T-helper 1 cell treated with Interleukin-12 subunit alpha and Interleukin-12 subunit beta and Interleukin-4 antibody, amounts not matched to agents 30 ng/mL and 1 ng/mL, for 36 hours (primary cell): Measurements from ENCODE around the gene SERTAD3. TPM values are rescaled to one million over a fixed set of nuclear protein-coding genes. Genes with fewer than 3 reads are reported as not detected.
"Not testable (repeated sequence)": the region's sequence is repeated elsewhere in the genome, so short reads cannot be mapped to it uniquely, and the experiment has no call there.

Experiments used
- intact Hi-C: fragments of 100-400 bp; cut with micrococcal nuclease; formaldehyde crosslinking; loops from one replicate; pipeline ENCODE4 v1.15.1; 2024
- total RNA-seq: library from RNA; stranded (reverse); gene quantifications from 2 replicates; pipeline ENCODE4 v1.2.3, GENCODE V29; 2022

SERTAD3 gene
- total RNA-seq, 1 donor from 2014 or later = 11.3 TPM

DNA sequence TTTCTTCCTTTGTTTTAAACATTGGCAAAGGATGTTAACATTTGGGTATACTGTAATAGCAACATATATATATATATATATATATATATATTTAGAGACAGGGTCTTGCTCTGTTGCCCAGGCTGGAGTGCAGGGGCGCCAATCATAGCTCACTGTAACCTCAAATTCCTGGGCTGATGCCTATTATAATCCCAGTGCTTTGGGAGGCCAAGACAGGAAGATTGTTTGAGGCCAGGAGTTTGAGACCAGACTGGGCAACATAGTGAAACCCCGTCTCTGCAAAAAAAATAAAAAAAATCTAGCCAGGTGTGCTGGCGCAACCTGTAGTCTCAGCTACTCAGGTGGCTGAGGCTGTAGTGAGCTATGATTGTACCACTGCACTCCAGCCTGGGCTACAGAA, 16.1 kb upstream of the SERTAD3 start:
- intact Hi-C loops = no loop called here

DNA sequence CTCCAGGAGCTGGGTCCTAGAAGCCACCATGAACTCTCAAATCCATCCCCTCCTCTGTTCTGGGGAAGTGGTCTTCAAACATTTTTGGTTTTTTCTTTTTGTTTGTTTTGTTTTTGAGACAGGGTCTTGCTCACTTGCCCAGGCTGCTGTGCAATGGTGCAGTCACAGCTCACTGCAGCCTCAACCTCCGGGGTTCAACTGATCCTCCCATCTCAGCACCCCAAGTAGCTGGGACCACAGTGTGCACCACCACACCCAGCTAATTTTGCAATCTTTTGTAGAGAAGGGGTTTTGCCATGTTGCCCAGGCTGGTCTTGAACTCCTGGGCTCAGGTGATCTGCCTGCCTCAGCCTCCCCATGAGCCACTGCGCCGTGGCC, 14.5 kb upstream of the SERTAD3 start:
- intact Hi-C loops = no loop called here

DNA sequence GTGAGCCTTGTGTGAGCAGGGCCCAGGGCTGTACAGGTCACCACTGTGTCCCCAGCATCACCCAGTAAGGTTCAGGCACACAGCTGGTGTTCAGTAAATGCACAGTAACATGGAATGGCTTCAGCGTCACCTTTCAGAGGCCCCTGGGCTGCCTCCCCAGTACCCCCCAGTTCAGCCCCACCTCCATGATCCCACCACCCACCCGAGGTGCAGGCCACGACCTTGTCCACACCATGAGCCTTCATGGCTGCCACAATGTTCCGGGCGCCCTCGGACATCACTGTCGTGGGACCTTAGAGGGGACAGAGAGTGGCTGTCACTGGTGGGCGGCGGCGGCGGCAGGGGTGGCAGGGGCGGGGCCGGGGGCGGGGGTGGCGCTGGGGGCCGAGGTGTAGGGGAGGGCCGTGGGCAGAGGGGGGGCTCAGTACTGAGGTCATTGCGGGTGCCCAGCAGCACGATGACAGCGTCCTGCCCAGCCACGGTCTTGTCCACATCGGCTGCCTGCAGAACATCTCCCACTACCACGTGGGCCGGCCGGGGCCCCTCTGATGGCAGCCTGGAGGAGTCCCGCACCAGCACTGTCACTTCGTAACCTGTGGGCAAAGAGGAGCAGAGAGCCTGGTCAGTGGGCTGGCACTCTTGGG, 13.9 kb upstream of the SERTAD3 start:
- intact Hi-C loops = no loop called here

DNA sequence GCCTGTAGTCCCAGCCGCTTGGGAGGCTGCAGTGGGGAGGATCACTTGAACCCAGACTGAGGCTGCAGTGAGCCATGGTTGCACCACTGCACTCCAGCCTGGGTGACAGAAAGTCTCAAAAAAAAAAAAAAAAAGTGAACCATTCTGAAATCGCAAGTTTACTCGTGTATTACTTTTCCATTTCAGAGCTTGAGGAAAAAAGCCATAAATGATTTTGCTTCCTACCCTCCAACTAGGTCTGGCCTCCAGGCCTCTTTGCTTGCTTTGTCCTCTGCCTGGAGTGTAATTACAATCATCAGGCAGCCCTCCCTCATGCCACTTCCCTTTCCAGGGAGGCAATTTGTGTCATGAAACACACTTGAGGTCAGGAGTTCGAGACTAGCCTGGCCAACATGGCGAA, 12.9 kb upstream of the SERTAD3 start:
- intact Hi-C loops = no loop called here

DNA sequence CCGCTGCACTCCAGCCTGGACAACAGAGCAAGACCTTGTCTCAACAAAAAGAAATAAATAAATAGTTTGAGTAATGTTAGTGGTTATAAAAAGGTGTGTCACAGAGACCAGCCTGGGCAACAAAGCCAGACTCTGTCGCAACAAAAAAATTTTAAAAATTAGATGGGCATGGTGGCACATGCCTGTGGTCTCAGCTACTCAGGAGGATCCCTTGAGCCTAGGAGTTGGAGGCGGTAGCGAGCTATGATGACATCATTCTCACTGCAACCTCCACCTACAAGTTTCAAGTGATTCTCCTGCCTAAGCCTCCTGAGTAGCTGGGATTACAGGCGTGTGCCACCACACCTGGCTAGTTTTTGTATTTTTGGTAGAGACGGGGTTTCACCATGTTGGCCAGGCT, 9.8 kb upstream of the SERTAD3 start:
- intact Hi-C loops = not testable (repeated sequence)

DNA sequence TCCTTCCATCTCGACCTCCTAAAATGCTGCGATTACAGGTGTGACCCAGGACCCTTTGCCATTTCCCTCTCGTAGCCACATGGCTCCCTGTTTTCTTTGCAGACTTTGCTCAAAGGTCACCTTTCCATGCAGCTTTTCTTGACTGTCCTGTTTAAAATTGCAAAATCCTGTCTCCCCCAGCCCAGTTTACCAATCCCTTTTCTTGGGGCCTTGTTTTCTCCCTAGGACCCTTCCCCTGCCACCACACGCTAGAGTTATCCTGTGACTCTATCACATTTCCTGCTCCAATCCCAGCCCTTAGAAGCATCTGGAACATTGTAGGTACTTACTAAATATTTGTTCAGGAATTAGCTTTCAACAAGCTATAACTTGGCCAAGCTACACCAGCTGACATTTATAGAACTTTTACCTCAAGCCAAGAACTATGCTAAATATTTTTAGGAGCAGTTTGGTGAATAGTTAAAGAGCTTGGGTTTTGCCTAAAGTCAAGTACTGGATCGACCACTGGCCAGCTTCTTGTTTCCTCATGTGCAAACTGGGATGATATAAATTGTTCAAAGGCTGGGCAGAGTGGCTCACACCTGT, 9.1 kb upstream of the SERTAD3 start:
- intact Hi-C loops = no loop called here

DNA sequence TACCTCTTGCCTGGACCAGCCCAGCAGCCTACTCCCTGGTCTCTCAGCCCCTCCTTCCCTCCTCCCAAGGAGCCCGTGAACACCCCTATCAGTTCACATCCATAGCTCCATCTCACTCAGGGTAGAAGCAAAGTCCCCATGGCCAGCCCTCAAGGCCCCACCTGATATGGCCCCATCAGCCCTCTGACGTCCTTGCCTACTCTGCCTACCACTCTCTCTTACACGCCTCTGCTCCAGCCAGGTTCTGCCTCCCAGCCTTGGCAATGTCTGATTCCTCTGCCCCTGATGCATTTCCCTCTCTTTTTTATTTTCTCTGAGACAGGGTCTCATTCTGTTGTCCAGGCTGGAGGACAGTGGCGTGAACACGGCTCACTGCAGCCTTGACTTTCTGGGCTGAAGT, 7.9 kb upstream of the SERTAD3 start:
- intact Hi-C loops = no loop called here

DNA sequence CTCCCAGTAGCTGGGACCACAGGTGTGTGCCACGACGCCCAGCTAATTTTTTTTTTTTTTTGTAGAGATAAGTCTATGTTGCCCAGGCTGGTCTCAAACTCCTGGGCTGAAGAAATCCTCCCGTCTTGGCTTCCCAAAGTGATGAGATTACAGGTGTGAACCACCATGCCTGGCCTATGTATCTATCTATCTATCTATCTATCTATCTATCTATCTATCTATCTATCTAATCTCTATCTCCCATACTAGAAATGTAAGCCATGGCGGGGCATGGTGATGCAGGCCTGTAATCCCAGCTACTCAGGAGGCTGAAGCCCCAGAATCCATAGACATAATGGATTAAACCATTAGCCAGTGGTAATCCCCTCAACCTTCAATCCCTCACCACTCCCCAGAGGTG, 6.5 kb upstream of the SERTAD3 start:
- intact Hi-C loops = no loop called here

DNA sequence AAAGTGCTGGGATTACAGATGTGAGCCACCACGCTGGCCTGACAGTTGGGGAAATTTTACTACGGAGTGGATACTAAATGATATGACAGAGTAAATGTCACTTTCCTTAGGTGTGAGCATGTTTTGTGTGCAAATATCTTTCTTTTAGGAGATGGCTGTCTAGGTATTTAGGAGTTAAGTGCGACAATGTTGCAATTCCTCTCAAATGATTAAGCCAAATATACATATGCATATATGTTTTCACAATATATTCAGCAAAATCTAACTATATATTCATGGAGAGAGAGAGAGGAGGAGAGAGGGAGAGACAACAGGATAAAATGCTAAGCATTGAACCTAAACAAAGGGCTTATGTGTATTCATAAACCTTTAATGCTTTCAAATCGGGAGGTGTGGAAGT, 5.4 kb upstream of the SERTAD3 start:
- intact Hi-C loops = loop anchor here (10.0 kb wide), 2 partner anchors 265 to 1085 kb away; partner anchors contain the start of genes COQ8B and ITPKC

DNA sequence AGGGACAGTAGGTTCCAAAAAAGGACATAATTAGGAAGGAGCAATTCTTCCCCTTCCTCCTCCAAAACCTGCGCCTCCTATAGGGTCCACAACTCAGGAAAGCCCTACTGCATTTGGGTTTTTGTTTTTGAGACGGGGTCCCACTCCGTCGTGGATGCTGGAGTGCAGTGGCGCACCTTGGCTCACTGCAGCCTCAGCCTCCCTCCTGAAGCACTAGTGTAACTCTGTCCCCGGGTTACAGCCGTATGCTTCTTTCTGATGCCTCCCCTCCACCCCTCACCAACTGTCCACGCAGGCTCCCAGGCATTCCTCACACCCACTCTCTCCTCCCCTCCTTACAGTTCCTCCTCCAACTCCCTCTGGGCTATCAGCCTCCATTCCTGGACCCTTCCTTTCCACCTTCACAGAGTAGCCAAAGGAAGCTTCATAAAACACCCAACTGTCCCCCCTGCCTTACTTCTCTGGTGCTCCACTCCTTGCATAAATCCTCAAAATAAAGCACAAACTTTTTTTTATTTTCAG, 2.2 kb upstream of the SERTAD3 start:
- intact Hi-C loops = loop anchor here (10.0 kb wide), 2 partner anchors 268 to 1088 kb away; partner anchors contain the start of genes COQ8B and ITPKC

DNA sequence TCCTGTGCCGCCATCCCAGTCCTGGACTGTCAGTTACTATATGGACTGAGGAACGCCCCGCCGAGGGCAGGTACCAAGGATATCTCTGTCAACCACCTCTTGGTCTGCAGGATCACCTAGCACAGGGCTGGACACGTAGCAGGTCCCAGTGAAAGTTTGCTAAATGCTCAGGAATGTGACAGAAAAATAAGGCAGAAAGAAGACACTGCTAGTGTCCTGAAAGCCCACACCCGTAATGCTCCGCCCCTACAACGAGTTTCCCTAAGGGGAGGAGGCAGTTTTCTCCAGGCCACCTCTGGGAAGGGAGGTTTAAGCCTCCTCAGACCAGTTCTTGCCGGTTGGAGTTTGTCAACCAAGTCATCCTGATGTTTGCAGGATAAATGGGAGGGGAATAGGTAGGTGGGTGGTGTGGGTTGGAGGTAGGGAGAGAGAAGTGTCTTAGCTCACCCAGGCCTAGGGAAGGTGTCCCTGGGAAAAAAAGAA, 1.7 kb upstream of the SERTAD3 start:
- intact Hi-C loops = loop anchor here (10.0 kb wide), 2 partner anchors 269 to 1089 kb away; partner anchors contain the start of genes COQ8B and ITPKC

DNA sequence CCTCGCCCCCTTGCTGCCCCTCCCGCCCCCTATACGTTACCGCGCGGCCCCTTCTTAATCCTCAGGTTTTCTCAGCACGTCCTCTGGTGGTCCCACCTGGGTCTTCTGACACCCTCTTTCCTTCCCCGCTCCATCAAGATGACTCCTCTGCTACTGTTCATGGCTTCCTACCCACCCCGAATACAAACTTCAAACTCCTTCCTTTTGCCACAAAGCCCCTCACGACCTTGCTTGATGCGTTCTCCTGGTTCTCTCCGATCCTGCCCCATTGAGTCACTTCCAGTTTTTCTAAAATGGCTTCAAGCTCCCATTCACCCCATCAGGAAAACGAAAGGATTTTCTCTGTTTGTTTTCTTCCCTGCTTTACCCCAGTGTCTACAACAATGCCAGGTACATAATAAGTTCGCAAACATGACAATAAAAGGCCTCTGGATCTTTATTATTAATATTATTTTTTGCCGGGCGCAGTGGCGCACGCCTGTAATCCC, 734 bp upstream of the SERTAD3 start:
- intact Hi-C loops = loop anchor here (1.0 to 10.0 kb wide), 14 partner anchors 97 to 1090 kb away; partner anchors contain the start of genes AKT2, C19orf47, COQ8B and DYRK1B

DNA sequence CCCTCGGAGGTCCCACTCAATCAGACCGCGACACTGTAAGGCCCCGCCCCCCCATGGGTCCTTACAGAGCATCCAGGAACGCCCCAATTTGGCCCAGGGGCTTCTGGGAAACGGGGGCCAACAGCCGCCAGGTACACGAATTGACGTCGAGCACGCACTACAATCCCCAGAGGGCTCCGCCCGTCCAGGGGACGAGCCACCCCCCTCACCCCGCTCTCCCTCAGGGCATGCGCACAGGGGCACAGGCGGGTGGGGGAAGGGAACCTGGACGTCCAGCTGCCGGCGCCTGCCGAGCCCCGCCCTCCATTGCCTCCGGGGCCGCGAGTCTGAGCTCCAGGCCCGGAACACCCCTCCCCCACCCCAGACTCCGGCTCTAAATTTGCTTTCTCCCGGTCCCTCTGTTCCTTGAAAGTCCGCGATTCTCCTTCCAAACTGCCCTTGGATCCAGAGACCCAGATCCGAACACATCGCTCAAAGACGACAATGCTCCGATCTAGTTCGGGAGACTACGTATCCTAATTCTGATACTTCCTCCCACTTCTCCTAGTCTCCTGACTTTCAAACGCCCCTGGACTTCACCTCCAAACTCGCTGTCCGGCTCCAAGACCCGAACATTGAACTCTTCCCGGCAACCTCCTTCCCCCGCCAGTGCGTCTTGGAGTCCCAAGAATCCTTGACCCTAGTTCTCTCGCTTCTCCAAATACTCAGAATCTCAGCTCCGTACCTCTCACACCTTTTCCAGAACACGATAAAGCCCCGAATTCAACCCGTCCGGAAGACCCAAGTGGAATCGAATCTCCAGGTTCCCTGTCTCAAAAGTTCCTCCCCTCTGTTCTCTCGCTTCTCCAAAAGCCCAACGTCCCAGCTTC, 770 bp downstream of the SERTAD3 start:
- intact Hi-C loops = loop anchor here (1.0 to 10.0 kb wide), 15 partner anchors 10 to 1091 kb away; partner anchors contain the start of genes BCKDHA, BLVRB, COQ8B and DYRK1B

DNA sequence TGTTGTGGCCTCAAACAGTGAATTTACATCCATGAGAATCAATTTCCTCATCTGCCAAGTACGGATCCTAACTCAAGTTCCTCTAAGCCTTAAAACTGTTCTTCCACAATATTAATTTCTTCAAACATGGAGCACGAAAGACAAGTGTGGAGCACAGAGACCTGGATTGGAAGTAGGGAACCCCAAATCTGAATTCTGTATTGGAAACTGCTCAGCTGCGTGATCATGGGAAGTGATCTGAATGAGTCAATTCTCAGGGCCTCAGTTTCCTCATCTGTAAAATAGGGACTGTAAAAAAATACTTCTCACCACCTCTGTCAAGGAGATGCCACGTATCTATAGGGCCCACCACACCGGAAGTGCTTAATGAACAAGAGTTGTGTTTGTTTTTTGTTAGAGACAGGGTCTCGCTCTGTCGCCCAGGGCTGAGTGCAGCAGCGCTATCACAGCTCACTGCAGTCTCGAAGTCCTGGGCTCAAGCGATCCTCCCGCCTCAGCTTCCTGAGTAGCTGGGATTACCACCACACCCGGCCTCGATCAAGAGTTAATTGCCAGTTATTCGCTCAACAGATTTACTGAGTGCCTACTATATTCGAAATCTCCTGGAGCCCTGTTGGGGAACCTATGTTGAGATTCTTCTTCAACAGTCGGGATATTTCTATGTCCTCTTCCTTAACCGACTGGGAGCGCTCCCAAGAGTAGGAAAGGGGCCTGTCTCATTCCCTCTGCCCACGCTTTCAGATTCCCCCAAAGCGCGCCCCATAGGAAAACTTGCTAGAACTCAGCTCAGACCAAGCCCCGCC, 1.6 kb downstream of the SERTAD3 start:
- intact Hi-C loops = loop anchor here (1.0 to 10.0 kb wide), 15 partner anchors 9 to 1092 kb away; partner anchors contain the start of genes BCKDHA, BLVRB, COQ8B and DYRK1B

DNA sequence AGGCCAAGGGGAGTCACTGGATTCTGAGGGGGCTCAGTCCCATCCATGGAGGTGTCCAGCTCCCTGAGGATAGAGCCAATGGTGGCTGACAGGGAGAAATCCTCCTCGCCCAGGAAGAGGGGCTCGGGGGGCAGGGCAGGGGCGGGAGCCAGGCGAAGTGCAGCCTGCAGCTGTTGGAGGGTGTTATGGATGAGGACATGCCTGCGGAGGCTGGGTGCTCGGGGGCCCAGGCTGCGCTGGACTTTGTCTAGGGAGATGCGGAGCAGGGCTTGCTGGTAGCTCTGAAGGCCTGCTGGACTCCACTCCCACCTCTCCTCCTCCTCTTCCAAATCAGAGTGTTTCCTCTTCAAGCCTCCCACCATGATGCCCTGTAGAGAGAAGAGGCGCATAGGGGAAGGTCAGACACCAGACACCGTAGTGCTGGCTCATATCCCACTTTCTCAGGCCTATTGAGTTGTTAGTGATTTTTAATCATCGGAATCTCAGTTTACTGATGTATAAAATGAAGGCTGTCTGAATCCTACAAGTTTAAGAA, 2.3 kb downstream of the SERTAD3 start:
- intact Hi-C loops = loop anchor here (2.0 to 10.0 kb wide), 7 partner anchors 163 to 1093 kb away; partner anchors contain the start of genes COQ8B, DYRK1B, HNRNPUL1 and ITPKC

DNA sequence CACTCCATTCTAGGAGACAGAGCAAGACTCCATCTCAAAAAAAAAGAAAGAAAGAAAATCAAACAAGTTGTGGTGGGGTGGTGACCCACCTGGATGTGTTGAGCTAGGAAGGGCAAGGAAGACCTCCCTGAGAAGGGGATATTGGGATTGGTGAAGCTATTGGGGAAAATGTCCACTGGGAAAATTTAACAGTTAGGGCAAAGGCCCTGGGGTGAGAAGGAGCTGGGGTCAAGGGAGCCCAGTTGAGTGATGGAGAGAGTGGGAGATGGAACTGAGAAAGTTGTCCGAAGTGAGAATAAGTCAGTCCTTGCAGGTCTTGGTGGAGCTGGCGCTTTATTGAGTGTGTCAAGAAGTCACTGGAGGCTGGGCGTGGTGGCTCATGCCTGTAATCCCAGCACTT, 5.9 kb downstream of the SERTAD3 start:
- intact Hi-C loops = no loop called here

DNA sequence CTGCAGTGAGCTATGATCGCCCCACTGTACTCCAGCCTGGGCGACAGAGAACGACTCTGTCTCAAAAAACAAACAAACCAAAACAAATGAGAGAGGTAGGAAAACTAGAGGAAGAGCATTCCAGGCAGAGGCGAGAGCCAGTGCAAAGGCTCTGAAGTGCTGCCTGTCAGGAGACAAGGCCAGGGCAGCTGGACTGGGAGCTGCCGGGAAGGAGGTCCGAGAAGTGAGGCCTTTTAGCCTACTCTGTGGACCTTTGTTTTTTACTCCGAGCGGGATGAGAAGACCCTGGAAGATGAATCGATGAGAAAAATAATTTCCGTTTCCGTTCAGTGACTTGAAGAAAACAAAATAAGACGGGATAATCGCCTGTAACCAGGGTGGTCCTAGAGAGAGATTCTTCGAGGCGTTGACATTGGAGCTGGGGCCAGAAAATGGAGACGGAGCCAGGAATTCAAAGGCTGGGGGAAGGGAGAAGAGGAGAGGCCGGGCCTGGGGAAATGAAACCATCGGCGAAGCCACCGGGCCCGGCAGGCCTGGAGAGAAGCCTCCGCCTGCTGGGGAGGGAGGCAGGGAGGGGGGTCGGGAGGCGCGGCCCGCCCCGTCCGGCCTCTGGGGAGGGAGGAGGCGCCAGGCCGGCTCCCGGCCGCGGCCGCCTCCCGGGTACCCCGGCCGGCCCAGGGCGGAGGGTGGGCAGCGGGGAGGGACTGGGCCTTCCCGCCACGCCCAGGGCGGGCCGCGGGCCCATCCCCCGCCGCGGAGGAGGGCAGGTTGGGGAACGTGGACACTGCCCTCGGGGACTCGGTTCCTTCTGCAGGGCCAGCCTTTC, 10.5 kb downstream of the SERTAD3 start:
- intact Hi-C loops = loop anchor here (1.0 kb wide), 2 partner anchors 8 to 10 kb away; partner anchors contain the start of gene SERTAD1

DNA sequence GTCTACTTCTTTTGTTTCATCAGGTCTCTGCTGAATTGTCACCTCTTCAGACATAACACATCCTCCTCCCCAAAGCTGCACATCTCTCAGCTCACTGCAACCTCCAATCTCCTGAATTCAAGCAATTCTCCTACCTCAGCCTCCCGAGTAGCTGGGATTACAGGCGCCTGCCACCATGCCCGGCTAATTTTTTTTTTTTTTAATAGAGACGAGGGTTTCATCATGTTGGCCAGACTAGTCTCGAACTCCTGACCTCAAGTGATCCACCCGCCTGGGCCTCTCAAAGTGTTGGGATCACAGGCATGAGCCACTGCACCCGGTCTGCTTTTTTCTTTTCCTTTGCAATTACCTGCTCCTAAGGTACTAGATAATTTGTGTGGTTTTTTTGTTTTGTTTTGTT, 11.4 kb downstream of the SERTAD3 start:
- intact Hi-C loops = loop anchor here (1.0 kb wide), 2 partner anchors 7 to 11 kb away; partner anchors contain the start of gene SERTAD1

DNA sequence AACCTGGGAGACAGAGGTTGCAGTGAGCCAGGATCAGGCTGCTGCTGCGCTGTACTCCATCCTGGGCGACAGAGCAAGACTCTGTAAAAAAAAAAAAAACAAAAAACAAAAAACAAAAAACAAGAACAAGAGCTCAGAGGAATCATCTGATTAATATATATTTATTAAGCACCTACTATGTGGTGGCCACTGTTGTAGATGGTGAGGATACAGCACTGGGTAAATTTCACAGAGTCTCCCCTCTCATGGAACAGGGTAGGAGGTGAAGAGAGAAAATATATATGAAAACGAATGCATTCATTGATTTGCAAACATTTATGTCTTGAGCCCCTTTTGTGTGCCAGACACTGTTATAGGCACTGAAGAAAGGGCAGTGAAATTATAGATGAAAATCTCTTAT, 12.4 kb downstream of the SERTAD3 start:
- intact Hi-C loops = no loop called here
